GM08714 (cell line): ENCODE results near the gene SLC24A1.

Experiments used
- H3K4me3 ChIP-seq: fragments of 200-500 bp; sonication (Bioruptor generic); 2 replicates; pipeline ENCODE4 v1.5.1; 2014; ENCODE audit warnings: mild to moderate bottlenecking, low read length, inconsistent platforms
- ZNF274 ChIP-seq: IDR thresholded peaks from 2 replicates; pipeline ENCODE4 v1.6.1; 2012; ENCODE audit warnings: mild to moderate bottlenecking, low read depth, low read length

SLC24A1 gene

GRCh38 chr15:65695081-65695480, 73.3 kb downstream of the SLC24A1 start:
- no peak for TF ChIP-seq ZNF274
- H3K4me3 ChIP-seq, result no peak overlapping the region
